Natural killer cell (primary cell): ENCODE results near the gene LINS1. TPM values are rescaled to one million over a fixed set of nuclear protein-coding genes. Genes with fewer than 3 reads are reported as not detected.

Source experiments
- ATAC-seq, 3 donors: fragments of 150-1000 bp in 2 of 3; fragments of 200-7000 bp in 1 of 3; cut with Tn5 transposase; 1 replicate in 1 of 3; 2 replicates in 2 of 3; pipeline ENCODE4 v1.10.0; 2021; ENCODE audit warnings: mild to moderate bottlenecking in 2 of 3, moderate library complexity in 2 of 3
- DNase-seq, 2 donors: peaks; one replicate each; pipeline versions ENCODE4 v3.0.0 to v3.0.0-alpha.2; 2013 to 2021; ENCODE audit warnings: mixed read lengths in 1 of 2
- H3K27ac ChIP-seq: one replicate; pipeline ENCODE4 v1.5.1; 2013; ENCODE audit warnings: mild to moderate bottlenecking, low read length
- H3K27me3 ChIP-seq: one replicate; pipeline ENCODE4 v1.6.1; 2013; ENCODE audit warnings: low read length; ENCODE audit not compliant: control insufficient read depth, insufficient read depth
- H3K36me3 ChIP-seq: one replicate; pipeline ENCODE4 v1.6.1; 2013; ENCODE audit warnings: low read length; ENCODE audit not compliant: control insufficient read depth, insufficient read depth
- H3K4me1 ChIP-seq: one replicate; pipeline ENCODE4 v1.6.1; 2013; ENCODE audit warnings: low read length; ENCODE audit not compliant: control insufficient read depth, insufficient read depth
- H3K4me3 ChIP-seq: one replicate; pipeline ENCODE4 v1.5.1; 2013; ENCODE audit warnings: low read length
- H3K9me3 ChIP-seq: one replicate; pipeline ENCODE4 v1.6.1; 2013; ENCODE audit warnings: low read length; ENCODE audit not compliant: control insufficient read depth, insufficient read depth
- H3K27ac Mint-ChIP-seq, 2 donors: one replicate each; pipeline ENCODE4 v1.8.0; 2022; ENCODE audit warnings: mild to moderate bottlenecking in 2 of 2, mixed read lengths in 2 of 2, moderate library complexity in 1 of 2
- H3K27me3 Mint-ChIP-seq, 2 donors: one replicate each; pipeline ENCODE4 v1.8.0; 2022; ENCODE audit warnings: low read depth in 2 of 2, mixed read lengths in 2 of 2
- H3K36me3 Mint-ChIP-seq: one replicate; pipeline ENCODE4 v1.8.0; 2022; ENCODE audit warnings: mixed read lengths
- H3K4me1 Mint-ChIP-seq, 2 donors: one replicate each; pipeline ENCODE4 v1.8.0; 2022; ENCODE audit warnings: mixed read lengths in 2 of 2
- H3K4me3 Mint-ChIP-seq: one replicate; pipeline ENCODE4 v1.8.0; 2022; ENCODE audit warnings: mild to moderate bottlenecking, moderate library complexity, mixed read lengths
- H3K9me3 Mint-ChIP-seq, 2 donors: one replicate each; pipeline ENCODE4 v1.8.0; 2022; ENCODE audit warnings: mixed read lengths in 2 of 2
- CTCF ChIP-seq: fragments of 200-600 bp; IDR thresholded peaks from one replicate; pipeline ENCODE4 v1.8.0; 2022; ENCODE audit warnings: antibody characterized with exemption
- WGBS: methylation state at CpG from one replicate; pipeline ENCODE4 v1.1.7; 2013; ENCODE audit warnings: missing lambda C conversion rate; ENCODE audit not compliant: insufficient coverage; 5-methylcytosine and 5-hydroxymethylcytosine counted together
- intact Hi-C: fragments of 100-400 bp; cut with micrococcal nuclease; formaldehyde crosslinking; loops from one replicate; pipeline ENCODE4 v1.14.2; 2022
- total RNA-seq, 4 donors: library from RNA; stranded (reverse); fragments of 120-200 nt in 1 of 4; gene quantifications; one replicate each; pipeline versions ENCODE4 v1.2.3 to v1.2.4, GENCODE V29; 2013 to 2022

The LINS1 gene
- total RNA-seq, 3 donors from 2014 or later (not counting 1 experiment from before 2014, with no cell fraction given), result 26.1 to 28.2 (median 26.7) TPM

DNA sequence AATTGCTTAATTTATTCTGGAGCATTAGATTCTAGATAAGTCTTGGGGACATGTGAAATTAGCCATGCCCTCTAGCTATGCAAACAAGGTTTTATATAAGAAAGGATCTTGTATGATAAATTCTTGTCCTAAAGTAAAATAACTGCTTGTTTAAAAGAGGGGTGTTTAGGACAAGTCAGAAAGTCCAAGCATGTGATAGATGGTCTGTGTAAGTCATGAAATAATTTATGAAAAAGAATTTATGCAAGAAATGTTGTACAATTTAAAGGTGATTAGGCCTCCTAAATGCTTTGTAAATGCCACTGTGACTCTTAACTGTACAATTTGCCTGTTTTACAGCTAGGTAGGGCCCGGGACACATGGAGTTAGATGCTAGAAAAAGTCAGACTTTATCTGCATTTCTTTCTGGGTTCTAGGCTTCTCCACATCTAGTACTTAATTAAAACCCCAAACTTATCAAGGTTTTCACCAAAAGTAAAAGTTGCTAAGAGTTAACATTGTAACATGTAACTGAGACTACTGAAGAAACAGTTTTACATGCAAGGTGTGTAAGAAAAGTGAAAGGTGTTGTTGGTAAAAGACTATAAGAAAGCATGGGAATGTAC, 13.2 kb downstream of the LINS1 start:
- H3K4me1 Mint-ChIP-seq, result peaks cover 26 to 36% of the 10 kb centered on the region in 2 donors
- Histone ChIP-seq H3K27me3 (no peaks in the 10 kb centered on the region), H3K4me1 (no peaks in the 10 kb centered on the region), H3K36me3 (no peaks in the 10 kb centered on the region), H3K9me3 (peaks cover 2% of the 10 kb centered on the region), H3K27ac (no peak overlapping the region), H3K4me3 (no peak overlapping the region)
- DNase-seq (no peak), ATAC-seq (no peak)
- no peaks in the 10 kb centered on the region for H3K36me3 Mint-ChIP-seq
- TF ChIP-seq CTCF, result no peak
- no peaks in the 10 kb centered on the region for H3K27me3 Mint-ChIP-seq
- intact Hi-C loops, result no loop called here
- 100% methylated on average over 1 of the region's 1 CpG for WGBS
- no peak overlapping the region for H3K4me3 Mint-ChIP-seq
- no peaks in the 10 kb centered on the region for H3K9me3 Mint-ChIP-seq
- no peak overlapping the region for H3K27ac Mint-ChIP-seq

DNA sequence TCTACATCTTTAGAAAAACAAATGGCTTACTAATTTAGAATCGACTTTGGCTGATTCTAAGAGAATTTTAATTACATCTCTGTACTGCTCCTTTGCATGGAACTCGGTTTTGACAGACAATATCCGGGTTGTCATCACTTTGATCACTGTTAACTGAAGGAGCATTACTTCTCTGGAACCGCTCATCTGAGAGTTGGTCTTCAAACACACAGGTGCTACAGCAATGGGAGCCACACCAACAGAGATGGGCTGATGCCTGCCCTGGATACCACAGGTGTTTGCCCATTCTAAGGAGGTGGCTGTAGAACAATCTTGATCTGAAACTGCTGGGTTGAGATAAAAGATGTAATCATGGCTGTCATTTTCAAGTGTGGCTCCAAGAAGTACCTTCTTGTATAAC, 21.6 kb downstream of the LINS1 start:
- intact Hi-C loops, result no loop called here
- no peaks in the 10 kb centered on the region for H3K9me3 ChIP-seq
- H3K4me3 Mint-ChIP-seq, result no peak overlapping the region
- no peak for TF ChIP-seq CTCF
- peaks cover 0 to 7% of the 10 kb centered on the region in 2 donors for H3K9me3 Mint-ChIP-seq
- no peaks in the 10 kb centered on the region for H3K4me1 ChIP-seq
- H3K27ac Mint-ChIP-seq, result peak overlapping the region in 1 of 2 donors; percentile 38
- ATAC-seq (no peak), DNase-seq (peak in 1 of 2 donors; percentile 44)
- peaks cover 19 to 40% of the 10 kb centered on the region in 2 donors for H3K4me1 Mint-ChIP-seq
- H3K4me3 ChIP-seq, result no peak overlapping the region
- H3K27me3 ChIP-seq, result no peaks in the 10 kb centered on the region
- H3K27ac ChIP-seq, result no peak overlapping the region
- no peaks in the 10 kb centered on the region for H3K27me3 Mint-ChIP-seq
- WGBS, result 93% methylated on average over 4 of the region's 4 CpGs
- H3K36me3 Mint-ChIP-seq, result no peaks in the 10 kb centered on the region
- H3K36me3 ChIP-seq, result peaks cover 2% of the 10 kb centered on the region

GRCh38 chr15:100573526-100573925, 28.5 kb downstream of the LINS1 start:
- intact Hi-C loops, result loop anchor here (2.0 kb wide), 2 partner anchors 231 to 645 kb away; no protein-coding TSS in a partner anchor
- Mint-ChIP-seq H3K36me3 (no peaks in the 10 kb centered on the region), H3K4me1 (peaks cover 9 to 12% of the 10 kb centered on the region in 2 donors), H3K27ac (no peak overlapping the region), H3K27me3 (no peaks in the 10 kb centered on the region), H3K4me3 (no peak overlapping the region), H3K9me3 (no peaks in the 10 kb centered on the region)
- no peak for DNase-seq
- Histone ChIP-seq H3K9me3 (no peaks in the 10 kb centered on the region), H3K27ac (no peak overlapping the region), H3K36me3 (peaks cover 26% of the 10 kb centered on the region), H3K4me3 (no peak overlapping the region), H3K4me1 (no peaks in the 10 kb centered on the region), H3K27me3 (no peaks in the 10 kb centered on the region)
- WGBS, result 88% methylated on average over 4 of the region's 4 CpGs
- no peak for ATAC-seq
- no peak for TF ChIP-seq CTCF
